H9 (cell line): ENCODE measurements around the gene TOP3B. TPM values are rescaled to one million over a fixed set of nuclear protein-coding genes. Genes with fewer than 3 reads are reported as not detected.

Experiments
- DNase-seq: peaks from one replicate; pipeline ENCODE4 v3.0.0-alpha.2; 2017
- H2AFZ ChIP-seq: one replicate; pipeline ENCODE4 v1.6.1; 2013; ENCODE audit warnings: mild to moderate bottlenecking, low read length, control low read depth, moderate library complexity
- H2AK5ac ChIP-seq: 2 replicates; pipeline ENCODE4 v1.6.1; 2013; ENCODE audit warnings: low read length, control low read depth, mixed read lengths; ENCODE audit not compliant: insufficient read length
- H2BK120ac ChIP-seq: one replicate; pipeline ENCODE4 v1.6.1; 2013; ENCODE audit warnings: low read depth, mild to moderate bottlenecking, low read length, control low read depth, inconsistent platforms; ENCODE audit not compliant: poor library complexity, severe bottlenecking
- H2BK12ac ChIP-seq: 2 replicates; pipeline ENCODE4 v1.6.1; 2013; ENCODE audit warnings: low read length, control low read depth, mixed read lengths, low read depth; ENCODE audit not compliant: insufficient read length
- H2BK15ac ChIP-seq: 2 replicates; pipeline ENCODE4 v1.6.1; 2013; ENCODE audit warnings: low read depth, low read length, control low read depth
- H2BK20ac ChIP-seq: one replicate; pipeline ENCODE4 v1.6.1; 2013; ENCODE audit warnings: low read depth, mild to moderate bottlenecking, low read length, control low read depth, inconsistent platforms; ENCODE audit not compliant: poor library complexity, severe bottlenecking
- H2BK5ac ChIP-seq: 2 replicates; pipeline ENCODE4 v1.6.1; 2013; ENCODE audit warnings: low read length, control low read depth, mixed read lengths; ENCODE audit not compliant: insufficient read length
- H3K14ac ChIP-seq: 2 replicates; pipeline ENCODE4 v1.6.1; 2013; ENCODE audit warnings: low read length, control low read depth; ENCODE audit not compliant: insufficient read depth
- H3K18ac ChIP-seq: 2 replicates; pipeline ENCODE4 v1.6.1; 2013; ENCODE audit warnings: low read depth, mild to moderate bottlenecking, mixed read lengths, low read length, control low read depth; ENCODE audit not compliant: insufficient read length
- H3K23ac ChIP-seq: 2 replicates; pipeline ENCODE4 v1.6.1; 2013; ENCODE audit warnings: low read length, control low read depth, mixed read lengths, low read depth; ENCODE audit not compliant: insufficient read length
- H3K23me2 ChIP-seq: 2 replicates; pipeline ENCODE4 v1.6.1; 2013; ENCODE audit warnings: low read depth, mild to moderate bottlenecking, mixed read lengths, low read length, control low read depth; ENCODE audit not compliant: insufficient read length, poor library complexity, severe bottlenecking
- H3K27ac ChIP-seq: 2 replicates; pipeline ENCODE4 v1.5.1; 2013; ENCODE audit warnings: low read length, control low read depth, mixed read lengths, low read depth; ENCODE audit not compliant: insufficient read length
- H3K27me3 ChIP-seq: 2 replicates; pipeline ENCODE4 v1.6.1; 2013; ENCODE audit warnings: low read length, control low read depth, inconsistent platforms; ENCODE audit not compliant: insufficient read depth
- H3K4ac ChIP-seq: 2 replicates; pipeline ENCODE4 v1.6.1; 2013; ENCODE audit warnings: low read depth, mild to moderate bottlenecking, control low read depth, inconsistent platforms, low read length, moderate library complexity
- H3K4me1 ChIP-seq: 2 replicates; pipeline ENCODE4 v1.6.1; 2013; ENCODE audit warnings: low read length, control low read depth, inconsistent platforms; ENCODE audit not compliant: insufficient read depth
- H3K4me2 ChIP-seq: 2 replicates; pipeline ENCODE4 v1.6.1; 2013; ENCODE audit warnings: low read length, control low read depth, mixed read lengths; ENCODE audit not compliant: insufficient read length, insufficient read depth
- H3K56ac ChIP-seq: 2 replicates; pipeline ENCODE4 v1.6.1; 2013; ENCODE audit warnings: low read depth, mild to moderate bottlenecking, mixed read lengths, low read length, control low read depth; ENCODE audit not compliant: insufficient read length
- H3K79me1 ChIP-seq: 2 replicates; pipeline ENCODE4 v1.6.1; 2013; ENCODE audit warnings: low read depth, mild to moderate bottlenecking, moderate library complexity, low read length, control low read depth, inconsistent platforms; ENCODE audit not compliant: insufficient read depth, poor library complexity, severe bottlenecking
- H3K79me2 ChIP-seq: 2 replicates; pipeline ENCODE4 v1.6.1; 2013; ENCODE audit warnings: low read length, control low read depth, inconsistent platforms; ENCODE audit not compliant: insufficient read depth
- H3K9ac ChIP-seq: 2 replicates; pipeline ENCODE4 v1.6.1; 2013; ENCODE audit warnings: low read length, control low read depth, mixed read lengths; ENCODE audit not compliant: insufficient read length; ENCODE audit errors: extremely low read depth
- H3K9me3 ChIP-seq: one replicate; pipeline ENCODE4 v1.6.1; 2013; ENCODE audit warnings: low read depth, low read length, inconsistent platforms; ENCODE audit not compliant: control insufficient read depth
- H3T11ph ChIP-seq: one replicate; pipeline ENCODE4 v1.6.1; 2013; ENCODE audit warnings: mild to moderate bottlenecking, low read length, control low read depth, inconsistent platforms
- H4K20me1 ChIP-seq: one replicate; pipeline ENCODE4 v1.6.1; 2013; ENCODE audit not compliant: control insufficient read depth, insufficient read length, insufficient read depth
- H4K5ac ChIP-seq: 2 replicates; pipeline ENCODE4 v1.6.1; 2013; ENCODE audit warnings: low read depth, mild to moderate bottlenecking, mixed read lengths, low read length, control low read depth; ENCODE audit not compliant: insufficient read length
- H4K8ac ChIP-seq: replicated peaks from 2 replicates; pipeline ENCODE4 v1.6.1; 2013; ENCODE audit warnings: low read length, control low read depth, mixed read lengths, low read depth; ENCODE audit not compliant: insufficient read length
- H4K91ac ChIP-seq: 2 replicates; pipeline ENCODE4 v1.6.1; 2013; ENCODE audit warnings: low read depth, mild to moderate bottlenecking, moderate library complexity, mixed read lengths, low read length, control low read depth; ENCODE audit not compliant: insufficient read length
- H3K27ac Mint-ChIP-seq, 3 experiments: 2 replicates in 2 of 3; 3 replicates in 1 of 3; pipeline ENCODE4 v1.8.0; 2020 to 2021; ENCODE audit warnings: mixed read lengths in 3 of 3, mild to moderate bottlenecking in 1 of 3, moderate library complexity in 1 of 3
- H3K27me3 Mint-ChIP-seq: 2 replicates; pipeline ENCODE4 v1.8.0; 2021; ENCODE audit warnings: low read depth, mild to moderate bottlenecking, moderate library complexity, mixed read lengths
- H3K36me3 Mint-ChIP-seq, 3 experiments: 2 replicates in 2 of 3; 3 replicates in 1 of 3; pipeline ENCODE4 v1.8.0; 2020 to 2021; ENCODE audit warnings: low read depth in 3 of 3, mixed read lengths in 3 of 3; ENCODE audit not compliant: insufficient read depth in 1 of 3
- H3K4me1 Mint-ChIP-seq, 2 experiments: 2 replicates each; pipeline ENCODE4 v1.8.0; 2020; ENCODE audit warnings: mixed read lengths in 2 of 2
- H3K4me3 Mint-ChIP-seq, 2 experiments: 2 replicates in 1 of 2; 3 replicates in 1 of 2; pipeline ENCODE4 v1.8.0; 2020 to 2021; ENCODE audit warnings: mild to moderate bottlenecking in 2 of 2, mixed read lengths in 2 of 2, moderate library complexity in 1 of 2
- H3K9me3 Mint-ChIP-seq, 2 experiments: 2 replicates in 1 of 2; 3 replicates in 1 of 2; pipeline ENCODE4 v1.8.0; 2020; ENCODE audit warnings: mild to moderate bottlenecking in 2 of 2, mixed read lengths in 2 of 2, moderate library complexity in 1 of 2
- WGBS: extraction: QIAGEN DNeasy Blood & Tissue Kit; methylation state at CpG from one replicate; pipeline ENCODE4 v1.1.7; 2013; ENCODE audit warnings: missing lambda C conversion rate, low lambda C conversion rate, mixed read lengths; ENCODE audit not compliant: insufficient read length; ENCODE audit errors: extremely low coverage; 5-methylcytosine and 5-hydroxymethylcytosine counted together
- total RNA-seq: library from RNA; stranded (reverse); gene quantifications from 2 replicates; pipeline ENCODE4 v1.2.1, GENCODE V29; 2021
- TF ChIP-seq, protein P1 (sequence below): fragments of 200-600 bp; sonication (generic); conservative IDR thresholded peaks from 3 replicates; pipeline ENCODE4 v1.8.0; 2021; ENCODE audit warnings: antibody characterized with exemption, mild to moderate bottlenecking

The TOP3B gene
- total RNA-seq, 1 experiment from 2014 or later: 55.2 TPM

DNA sequence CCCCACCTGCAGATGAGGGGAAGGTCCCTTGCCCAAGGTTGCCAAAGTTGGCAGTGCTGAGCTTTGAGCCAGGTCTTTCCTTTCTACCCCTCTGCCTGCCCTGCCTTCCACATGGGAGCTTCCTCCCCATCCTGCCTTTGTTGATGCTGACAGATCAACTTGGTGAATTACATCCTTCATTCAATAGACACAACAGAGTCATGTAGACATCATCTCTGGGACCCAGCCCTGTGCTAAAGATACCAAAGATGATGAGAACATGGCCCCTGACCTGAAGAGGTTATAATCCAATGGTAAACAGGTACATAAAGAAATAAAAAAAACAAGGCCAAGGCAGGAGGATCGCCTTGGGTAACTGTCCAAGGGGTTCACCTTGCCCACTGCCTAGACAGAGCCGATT is 72.7 kb downstream of the TOP3B start:
- H4K8ac ChIP-seq: no peak overlapping the region
- no peaks in the 10 kb centered on the region; a peak in 2 of 7 replicates for H3K36me3 Mint-ChIP-seq
- no peaks in the 10 kb centered on the region for H3K9me3 ChIP-seq
- no peak overlapping the region for H3K14ac ChIP-seq
- no peak overlapping the region for H3K23ac ChIP-seq
- no peaks in the 10 kb centered on the region for H3K4me1 ChIP-seq
- H3K79me2 ChIP-seq: no peaks in the 10 kb centered on the region
- no peaks in the 10 kb centered on the region for H3K79me1 ChIP-seq
- WGBS: no CpG with 5 or more reads among the region's 2 CpGs
- no peak overlapping the region for H2BK15ac ChIP-seq
- no peaks in the 10 kb centered on the region for H4K20me1 ChIP-seq
- no peak overlapping the region for H3T11ph ChIP-seq
- H3K4me3 Mint-ChIP-seq: no peak overlapping the region
- H3K27ac Mint-ChIP-seq: no peak overlapping the region
- no peak overlapping the region for H3K56ac ChIP-seq
- no peak overlapping the region for H2BK12ac ChIP-seq
- TF ChIP-seq, protein P1, sequence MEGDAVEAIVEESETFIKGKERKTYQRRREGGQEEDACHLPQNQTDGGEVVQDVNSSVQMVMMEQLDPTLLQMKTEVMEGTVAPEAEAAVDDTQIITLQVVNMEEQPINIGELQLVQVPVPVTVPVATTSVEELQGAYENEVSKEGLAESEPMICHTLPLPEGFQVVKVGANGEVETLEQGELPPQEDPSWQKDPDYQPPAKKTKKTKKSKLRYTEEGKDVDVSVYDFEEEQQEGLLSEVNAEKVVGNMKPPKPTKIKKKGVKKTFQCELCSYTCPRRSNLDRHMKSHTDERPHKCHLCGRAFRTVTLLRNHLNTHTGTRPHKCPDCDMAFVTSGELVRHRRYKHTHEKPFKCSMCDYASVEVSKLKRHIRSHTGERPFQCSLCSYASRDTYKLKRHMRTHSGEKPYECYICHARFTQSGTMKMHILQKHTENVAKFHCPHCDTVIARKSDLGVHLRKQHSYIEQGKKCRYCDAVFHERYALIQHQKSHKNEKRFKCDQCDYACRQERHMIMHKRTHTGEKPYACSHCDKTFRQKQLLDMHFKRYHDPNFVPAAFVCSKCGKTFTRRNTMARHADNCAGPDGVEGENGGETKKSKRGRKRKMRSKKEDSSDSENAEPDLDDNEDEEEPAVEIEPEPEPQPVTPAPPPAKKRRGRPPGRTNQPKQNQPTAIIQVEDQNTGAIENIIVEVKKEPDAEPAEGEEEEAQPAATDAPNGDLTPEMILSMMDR: no peak
- no peaks in the 10 kb centered on the region for H3K4me1 Mint-ChIP-seq
- no peak overlapping the region for H3K27ac ChIP-seq
- H2AFZ ChIP-seq: no peak overlapping the region
- peaks cover 18% of the 10 kb centered on the region for H3K27me3 Mint-ChIP-seq
- no peak overlapping the region for H2BK120ac ChIP-seq
- H2BK20ac ChIP-seq: no peak overlapping the region
- no peak overlapping the region for H4K91ac ChIP-seq
- no peak overlapping the region for H2BK5ac ChIP-seq
- no peak overlapping the region for H3K9ac ChIP-seq
- H3K27me3 ChIP-seq: no peaks in the 10 kb centered on the region
- H3K4me2 ChIP-seq: no peak overlapping the region
- H3K4ac ChIP-seq: no peak overlapping the region
- H4K5ac ChIP-seq: no peak overlapping the region
- no peaks in the 10 kb centered on the region for H3K23me2 ChIP-seq
- H3K18ac ChIP-seq: no peak overlapping the region
- DNase-seq: no peak
- no peak overlapping the region for H2AK5ac ChIP-seq
- no peaks in the 10 kb centered on the region for H3K9me3 Mint-ChIP-seq
